Keratinocyte (primary cell): ENCODE data around the gene MPI. TPM values are rescaled to one million over a fixed set of nuclear protein-coding genes. Genes with fewer than 3 reads are reported as not detected.

Source experiments
- DNase-seq: peaks from one replicate; pipeline ENCODE4 v3.0.0-alpha.2; 2011; ENCODE audit warnings: low read depth, missing footprints, low spot score
- FAIRE-seq: peaks from 2 replicates; lab custom pipeline; 2011; peaks lifted over from hg19 to GRCh38; lab: Jason Lieb, UNC
- H2AFZ ChIP-seq: 2 replicates; pipeline ENCODE4 v1.6.0; 2012; ENCODE audit warnings: low read length, control low read depth, inconsistent platforms; ENCODE audit not compliant: control insufficient read depth
- H3K27ac ChIP-seq: 2 replicates; pipeline ENCODE4 v1.5.1; 2011; ENCODE audit warnings: low read length; ENCODE audit not compliant: control insufficient read depth, insufficient read depth
- H3K27me3 ChIP-seq: 3 replicates; pipeline ENCODE4 v1.6.0; 2011; ENCODE audit warnings: low read length; ENCODE audit not compliant: control insufficient read depth, insufficient read depth; ENCODE audit errors: extremely low read depth
- H3K36me3 ChIP-seq, 2 experiments: 2 replicates in 1 of 2; 3 replicates in 1 of 2; pipeline ENCODE4 v1.5.1; 2011; ENCODE audit warnings: low read length in 2 of 2, mild to moderate bottlenecking in 1 of 2; ENCODE audit not compliant: control insufficient read depth in 2 of 2, insufficient read depth in 2 of 2; ENCODE audit errors: extremely low read depth in 1 of 2
- H3K4me1 ChIP-seq: 3 replicates; pipeline ENCODE4 v1.5.1; 2011; ENCODE audit warnings: low read length; ENCODE audit not compliant: control insufficient read depth, insufficient read depth; ENCODE audit errors: extremely low read depth
- H3K4me2 ChIP-seq: 3 replicates; pipeline ENCODE4 v1.6.0; 2011; ENCODE audit warnings: low read depth, low read length; ENCODE audit not compliant: control insufficient read depth, insufficient read depth; ENCODE audit errors: extremely low read depth
- H3K4me3 ChIP-seq, 3 experiments: fragments of 200-600 bp in 1 of 3; sonication (generic) in 1 of 3; 2 replicates in 2 of 3; 3 replicates in 1 of 3; pipeline ENCODE4 v1.5.1; 2011 to 2016; ENCODE audit warnings: low read length in 3 of 3, mild to moderate bottlenecking in 3 of 3, control low read depth in 2 of 3, inconsistent platforms in 1 of 3, low read depth in 1 of 3, mixed read lengths in 1 of 3, mixed run types in 1 of 3, moderate library complexity in 1 of 3; ENCODE audit not compliant: control insufficient read depth in 2 of 3, insufficient read depth in 2 of 3; ENCODE audit errors: extremely low read depth in 1 of 3
- H3K79me2 ChIP-seq: 2 replicates; pipeline ENCODE4 v1.6.0; 2012; ENCODE audit warnings: low read length; ENCODE audit not compliant: control insufficient read depth, insufficient read depth
- H3K9ac ChIP-seq: 3 replicates; pipeline ENCODE4 v1.6.0; 2011; ENCODE audit warnings: low read length; ENCODE audit not compliant: control insufficient read depth, insufficient read depth; ENCODE audit errors: extremely low read depth
- H3K9me1 ChIP-seq: 3 replicates; pipeline ENCODE4 v1.6.0; 2011; ENCODE audit warnings: low read length; ENCODE audit not compliant: control insufficient read depth, insufficient read depth; ENCODE audit errors: extremely low read depth
- H3K9me3 ChIP-seq: 2 replicates; pipeline ENCODE4 v1.5.1; 2012; ENCODE audit warnings: low read depth, low read length; ENCODE audit not compliant: control insufficient read depth
- H4K20me1 ChIP-seq: 3 replicates; pipeline ENCODE4 v1.6.0; 2011; ENCODE audit warnings: low read length; ENCODE audit not compliant: control insufficient read depth, insufficient read depth; ENCODE audit errors: extremely low read depth
- CTCF ChIP-seq, 3 experiments: IDR thresholded peaks in 1 of 3; conservative IDR thresholded peaks in 1 of 3; optimal IDR thresholded peaks in 1 of 3; 2 replicates in 2 of 3; 3 replicates in 1 of 3; pipeline versions ENCODE3 to v1.5.1; 2011; ENCODE audit warnings: low read length in 3 of 3, mild to moderate bottlenecking in 3 of 3, moderate library complexity in 2 of 3, control low read depth in 1 of 3, inconsistent platforms in 1 of 3; ENCODE audit not compliant: insufficient read depth in 2 of 3; ENCODE audit errors: extremely low read depth in 1 of 3
- EZH2 ChIP-seq: IDR thresholded peaks from one replicate; pipeline ENCODE4 v1.6.1; 2012; ENCODE audit warnings: inconsistent platforms, mild to moderate bottlenecking, low read length, moderate library complexity
- dilution Hi-C: fragments of 300-500 bp; cut with MboI; formaldehyde crosslinking; loops from one replicate; pipeline ENCODE4 v1.7.0; 2020; ENCODE audit warnings: low sequenced_read_pairs; ENCODE audit not compliant: extremely low pct_ligation_motif_present
- polyA plus RNA-seq, 5 experiments: library from polyadenylated mRNA; depleted of rRNA in 3 of 5; stranded (reverse) in 3 of 5; stranded (forward) in 1 of 5; unstranded in 1 of 5; fragments of >200 nt; gene quantifications; 1 replicate in 1 of 5; 2 replicates in 3 of 5; 3 replicates in 1 of 5; pipeline versions ENCODE4 v1.2.1 to v1.2.3, GENCODE V29; 2011 to 2012; ENCODE audit warnings: missing spikeins in 2 of 5, low read depth in 1 of 5, low replicate concordance in 1 of 5

MPI gene
- polyA plus RNA-seq, 1 donor (not counting 4 experiments of a cell fraction or from before 2014, with no cell fraction given) = 39.2 TPM

- Histone ChIP-seq H3K36me3 (peaks cover 4 to 18% of the 10 kb centered on the region in 2 experiments), H3K9me3 (no peaks in the 10 kb centered on the region), H3K9me1 (no peaks in the 10 kb centered on the region), H4K20me1 (no peaks in the 10 kb centered on the region), H3K27me3 (no peaks in the 10 kb centered on the region), H3K4me1 (peaks cover 14% of the 10 kb centered on the region), H3K79me2 (no peaks in the 10 kb centered on the region), H3K9ac (peak overlapping the region; percentile 81), H3K4me2 (peak overlapping the region; percentile 87), H2AFZ (peak overlapping the region; percentile 40), H3K27ac (peak overlapping the region; percentile 77), H3K4me3 (peak overlapping the region; percentile 35 to 87 (median 77))
- dilution Hi-C loops = no loop called here
- no peak for TF ChIP-seq EZH2
- TF ChIP-seq CTCF (optimal IDR thresholded peaks at IDR 0.05 in 1 of 3, IDR thresholded peaks at IDR 0.05 in 1 of 3, conservative IDR thresholded peaks at IDR 0.05 in 1 of 3; ENCODE audit: extremely low read depth in 1 of 3, insufficient read depth in 2 of 3, low read length in 3 of 3) = no peak
- FAIRE-seq (no peak), DNase-seq (no peak)
Measured at GRCh38 chr15:74843445-74843828, 46.4 kb upstream of the MPI start.

GRCh38 chr15:74843891-74844299 lies 45.9 kb upstream of the MPI start:
- DNase-seq = no peak
- Histone ChIP-seq H2AFZ (no peak overlapping the region), H3K9me3 (no peaks in the 10 kb centered on the region), H4K20me1 (no peaks in the 10 kb centered on the region), H3K9ac (peak overlapping the region; percentile 81), H3K36me3 (peaks cover 0 to 19% of the 10 kb centered on the region in 2 experiments), H3K79me2 (no peaks in the 10 kb centered on the region), H3K4me1 (peaks cover 14% of the 10 kb centered on the region), H3K4me2 (peak overlapping the region; percentile 87), H3K9me1 (no peaks in the 10 kb centered on the region), H3K27ac (no peak overlapping the region), H3K27me3 (no peaks in the 10 kb centered on the region), H3K4me3 (no peak overlapping the region)
- TF ChIP-seq EZH2 = no peak
- TF ChIP-seq CTCF (optimal IDR thresholded peaks at IDR 0.05 in 1 of 3, IDR thresholded peaks at IDR 0.05 in 1 of 3, conservative IDR thresholded peaks at IDR 0.05 in 1 of 3; ENCODE audit: extremely low read depth in 1 of 3, insufficient read depth in 2 of 3, low read length in 3 of 3) = no peak
- dilution Hi-C loops = no loop called here
- FAIRE-seq = no peak
